Uterus (tissue), 4 donors: ENCODE data around the gene PNO1. TPM values are rescaled to one million over a fixed set of nuclear protein-coding genes. Genes with fewer than 3 reads are reported as not detected.
A peak's percentile ranks its signal among the peaks of the same experiment; 100 is the strongest.

Source experiments
- DNase-seq, 2 donors: peaks; one replicate each; pipeline ENCODE4 v3.0.0-alpha.2; 2019 to 2020
- H3K27ac ChIP-seq, 2 donors: fragments of 200-600 bp; sonication (generic); 1 replicate in 1 of 2; 2 replicates in 1 of 2; pipeline ENCODE4 v1.5.1; 2016 to 2018
- H3K27me3 ChIP-seq, 2 donors: fragments of 200-600 bp; sonication (generic); one replicate each; pipeline ENCODE4 v1.5.1; 2018 to 2019; ENCODE audit warnings: control low read depth in 1 of 2
- H3K36me3 ChIP-seq, 2 donors: fragments of 200-600 bp; sonication (generic); one replicate each; pipeline ENCODE4 v1.5.1; 2019; ENCODE audit warnings: control low read depth in 1 of 2
- H3K4me1 ChIP-seq, 2 donors: fragments of 200-600 bp; sonication (generic); one replicate each; pipeline ENCODE4 v1.5.1; 2018 to 2019; ENCODE audit warnings: control low read depth in 1 of 2
- H3K4me3 ChIP-seq, 2 donors: fragments of 200-600 bp; sonication (generic); 1 replicate in 1 of 2; 2 replicates in 1 of 2; pipeline ENCODE4 v1.5.1; 2018 to 2019; ENCODE audit warnings: mild to moderate bottlenecking in 1 of 2
- H3K9me3 ChIP-seq, 2 donors: fragments of 200-600 bp; sonication (generic); one replicate each; pipeline ENCODE4 v1.5.1; 2019; ENCODE audit warnings: control low read depth in 1 of 2
- POLR2A ChIP-seq, 2 donors: fragments of 450-650 bp; IDR thresholded peaks; one replicate each; pipeline ENCODE4 v1.6.1; 2016; ENCODE audit warnings: antibody characterized with exemption in 2 of 2, mild to moderate bottlenecking in 1 of 2, moderate library complexity in 1 of 2
- intact Hi-C: fragments of 100-400 bp; cut with DNase I; formaldehyde crosslinking; loops from one replicate; pipeline ENCODE4 v1.15.1; 2023; ENCODE audit warnings: low total_unique reads
- total RNA-seq, 4 donors: library from RNA; depleted of rRNA in 3 of 4; stranded (reverse); fragments of >200 nt in 3 of 4; gene quantifications; one replicate each; pipeline versions ENCODE4 v1.1.0 to v1.2.4, GENCODE V29; 2014 to 2023
- TF ChIP-seq, protein P1 (sequence below), 4 experiments: fragments of 200-600 bp in 2 of 4; fragments of 450-650 bp in 2 of 4; sonication (generic) in 2 of 4; IDR thresholded peaks; one replicate each; pipeline ENCODE4 v1.5.1; 2016 to 2019; ENCODE audit warnings: antibody characterized with exemption in 4 of 4, mild to moderate bottlenecking in 2 of 4, moderate library complexity in 1 of 4
- donor health status: DM: yes; HTN: yes; CAD: no.

Gene PNO1
- total RNA-seq, 4 donors from 2014 or later, result 7.6 to 15.8 (median 12.2) TPM

DNA sequence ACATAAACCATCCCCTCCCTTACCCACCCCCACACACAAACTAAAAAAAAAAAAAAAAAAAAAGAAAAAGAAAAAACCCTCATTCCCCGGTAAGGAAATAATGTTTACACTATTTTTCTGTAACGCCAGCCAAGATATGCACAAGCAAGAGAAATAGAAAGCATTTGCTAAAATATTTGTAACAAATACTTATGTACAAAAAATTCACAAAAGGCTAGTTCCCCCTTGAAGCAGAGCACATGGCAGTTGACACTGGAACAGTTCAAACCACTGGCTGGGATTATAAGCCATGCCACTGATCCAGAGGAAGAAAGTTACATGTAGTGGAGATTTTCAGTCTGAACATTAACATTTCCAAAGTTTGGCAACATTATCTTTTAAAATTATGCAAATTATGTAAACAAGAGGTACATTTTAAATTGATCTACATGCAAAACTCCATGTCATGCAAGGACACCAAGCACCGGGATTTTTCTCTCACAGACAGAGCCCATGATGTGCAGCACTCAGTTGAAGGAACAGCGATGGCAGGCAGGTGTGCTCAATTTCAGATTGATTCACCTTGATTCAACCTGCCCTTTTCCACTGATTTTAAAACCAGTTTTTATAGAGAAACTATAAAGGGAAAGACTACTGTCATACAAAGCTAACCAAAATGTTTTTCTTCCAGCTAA is 21.4 kb downstream of the PNO1 start:
- Histone ChIP-seq H3K9me3 (no peaks in the 10 kb centered on the region), H3K27ac (no peak overlapping the region), H3K27me3 (no peaks in the 10 kb centered on the region), H3K4me1 (no peaks in the 10 kb centered on the region), H3K4me3 (no peak overlapping the region), H3K36me3 (no peaks in the 10 kb centered on the region)
- TF ChIP-seq POLR2A (IDR thresholded peaks at IDR 0.05), result no peak
- TF ChIP-seq, protein P1, sequence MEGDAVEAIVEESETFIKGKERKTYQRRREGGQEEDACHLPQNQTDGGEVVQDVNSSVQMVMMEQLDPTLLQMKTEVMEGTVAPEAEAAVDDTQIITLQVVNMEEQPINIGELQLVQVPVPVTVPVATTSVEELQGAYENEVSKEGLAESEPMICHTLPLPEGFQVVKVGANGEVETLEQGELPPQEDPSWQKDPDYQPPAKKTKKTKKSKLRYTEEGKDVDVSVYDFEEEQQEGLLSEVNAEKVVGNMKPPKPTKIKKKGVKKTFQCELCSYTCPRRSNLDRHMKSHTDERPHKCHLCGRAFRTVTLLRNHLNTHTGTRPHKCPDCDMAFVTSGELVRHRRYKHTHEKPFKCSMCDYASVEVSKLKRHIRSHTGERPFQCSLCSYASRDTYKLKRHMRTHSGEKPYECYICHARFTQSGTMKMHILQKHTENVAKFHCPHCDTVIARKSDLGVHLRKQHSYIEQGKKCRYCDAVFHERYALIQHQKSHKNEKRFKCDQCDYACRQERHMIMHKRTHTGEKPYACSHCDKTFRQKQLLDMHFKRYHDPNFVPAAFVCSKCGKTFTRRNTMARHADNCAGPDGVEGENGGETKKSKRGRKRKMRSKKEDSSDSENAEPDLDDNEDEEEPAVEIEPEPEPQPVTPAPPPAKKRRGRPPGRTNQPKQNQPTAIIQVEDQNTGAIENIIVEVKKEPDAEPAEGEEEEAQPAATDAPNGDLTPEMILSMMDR (IDR thresholded peaks at IDR 0.05), result no peak
- DNase-seq, result no peak
- intact Hi-C loops, result no loop called here

DNA sequence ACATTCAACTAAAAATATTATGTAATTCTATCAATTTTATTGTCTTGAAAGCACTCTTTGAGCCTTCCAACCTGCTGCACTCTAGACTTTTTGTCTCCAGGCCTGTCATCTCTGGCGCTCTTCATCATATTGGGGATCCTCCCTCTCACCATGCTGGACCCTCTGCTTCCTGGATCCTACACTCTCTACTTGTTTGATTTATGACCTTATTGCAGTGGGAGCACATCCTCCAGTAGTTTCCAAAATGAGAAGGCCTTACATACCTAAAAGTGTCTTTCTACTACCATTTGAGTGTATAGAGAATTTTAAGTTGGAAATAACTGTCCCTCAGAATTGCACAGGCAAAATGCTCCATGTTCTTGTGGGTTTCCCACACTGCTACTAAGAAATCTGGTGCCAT is 25.2 kb downstream of the PNO1 start:
- H3K4me3 ChIP-seq, result no peak overlapping the region
- H3K4me1 ChIP-seq, result no peaks in the 10 kb centered on the region
- H3K27me3 ChIP-seq, result no peaks in the 10 kb centered on the region
- H3K27ac ChIP-seq, result no peak overlapping the region
- no peaks in the 10 kb centered on the region for H3K36me3 ChIP-seq
- intact Hi-C loops, result no loop called here
- no peak for DNase-seq
- TF ChIP-seq, protein P1 (IDR thresholded peaks at IDR 0.05), result no peak
- TF ChIP-seq POLR2A (IDR thresholded peaks at IDR 0.05), result no peak
- H3K9me3 ChIP-seq, result no peaks in the 10 kb centered on the region

- Histone ChIP-seq H3K4me1 (no peaks in the 10 kb centered on the region), H3K27me3 (no peaks in the 10 kb centered on the region), H3K9me3 (no peaks in the 10 kb centered on the region), H3K27ac (no peak overlapping the region), H3K4me3 (no peak overlapping the region), H3K36me3 (no peaks in the 10 kb centered on the region)
- no peak for DNase-seq
- TF ChIP-seq, protein P1 (IDR thresholded peaks at IDR 0.05), result peak in 1 of 4 experiments; percentile 30
- TF ChIP-seq POLR2A (IDR thresholded peaks at IDR 0.05), result no peak
- intact Hi-C loops, result no loop called here
Measured at GRCh38 chr2:68185541-68186164, 28.0 kb downstream of the PNO1 start.

DNA sequence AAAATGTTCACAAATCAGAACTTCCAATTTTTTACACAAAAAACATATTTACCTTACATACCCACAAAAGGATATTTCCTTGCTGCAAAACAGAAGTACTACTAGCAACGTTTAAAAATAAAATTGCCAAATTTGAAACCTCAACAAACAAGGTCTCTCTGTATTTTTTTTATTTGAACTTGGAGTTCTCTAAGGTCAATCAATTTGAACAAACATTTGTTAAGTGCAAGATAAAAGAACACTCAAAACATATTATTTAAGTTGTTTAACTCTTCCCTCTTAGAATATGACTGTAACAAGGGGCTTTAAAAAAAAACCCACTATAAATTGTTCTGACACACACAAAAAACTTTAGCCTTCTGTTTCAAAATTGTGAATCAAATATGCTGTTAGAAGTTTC is 29.6 kb downstream of the PNO1 start:
- intact Hi-C loops, result no loop called here
- Histone ChIP-seq H3K27ac (no peak overlapping the region), H3K9me3 (no peaks in the 10 kb centered on the region), H3K4me3 (no peak overlapping the region), H3K36me3 (no peaks in the 10 kb centered on the region), H3K27me3 (no peaks in the 10 kb centered on the region), H3K4me1 (no peaks in the 10 kb centered on the region)
- no peak for TF ChIP-seq POLR2A (IDR thresholded peaks at IDR 0.05)
- TF ChIP-seq, protein P1 (IDR thresholded peaks at IDR 0.05), result no peak
- DNase-seq, result no peak

- Histone ChIP-seq H3K27me3 (no peaks in the 10 kb centered on the region), H3K4me1 (peaks cover 0 to 7% of the 10 kb centered on the region in 2 donors), H3K4me3 (no peak overlapping the region), H3K36me3 (no peaks in the 10 kb centered on the region), H3K27ac (no peak overlapping the region), H3K9me3 (no peaks in the 10 kb centered on the region)
- DNase-seq, result no peak
- intact Hi-C loops, result no loop called here
- no peak for TF ChIP-seq POLR2A (IDR thresholded peaks at IDR 0.05)
- TF ChIP-seq, protein P1 (IDR thresholded peaks at IDR 0.05), result no peak
Measured at GRCh38 chr2:68188831-68189230, 31.1 kb downstream of the PNO1 start.
